Myocyte (in vitro differentiated cells): ENCODE measurements around the gene KCNQ2. TPM values are rescaled to one million over a fixed set of nuclear protein-coding genes. Genes with fewer than 3 reads are reported as not detected.
A peak's percentile ranks its signal among the peaks of the same experiment; 100 is the strongest.

Experiments used
- DNase-seq: peaks from one replicate; pipeline ENCODE4 v3.0.0-alpha.2; 2012; ENCODE audit warnings: low read depth
- total RNA-seq: library from RNA; depleted of rRNA; stranded (reverse); fragments of >200 nt; gene quantifications from 2 replicates; pipeline ENCODE4 v1.2.3, GENCODE V29; 2014

The KCNQ2 gene
- total RNA-seq, 1 donor from 2014 or later: not detected

DNA sequence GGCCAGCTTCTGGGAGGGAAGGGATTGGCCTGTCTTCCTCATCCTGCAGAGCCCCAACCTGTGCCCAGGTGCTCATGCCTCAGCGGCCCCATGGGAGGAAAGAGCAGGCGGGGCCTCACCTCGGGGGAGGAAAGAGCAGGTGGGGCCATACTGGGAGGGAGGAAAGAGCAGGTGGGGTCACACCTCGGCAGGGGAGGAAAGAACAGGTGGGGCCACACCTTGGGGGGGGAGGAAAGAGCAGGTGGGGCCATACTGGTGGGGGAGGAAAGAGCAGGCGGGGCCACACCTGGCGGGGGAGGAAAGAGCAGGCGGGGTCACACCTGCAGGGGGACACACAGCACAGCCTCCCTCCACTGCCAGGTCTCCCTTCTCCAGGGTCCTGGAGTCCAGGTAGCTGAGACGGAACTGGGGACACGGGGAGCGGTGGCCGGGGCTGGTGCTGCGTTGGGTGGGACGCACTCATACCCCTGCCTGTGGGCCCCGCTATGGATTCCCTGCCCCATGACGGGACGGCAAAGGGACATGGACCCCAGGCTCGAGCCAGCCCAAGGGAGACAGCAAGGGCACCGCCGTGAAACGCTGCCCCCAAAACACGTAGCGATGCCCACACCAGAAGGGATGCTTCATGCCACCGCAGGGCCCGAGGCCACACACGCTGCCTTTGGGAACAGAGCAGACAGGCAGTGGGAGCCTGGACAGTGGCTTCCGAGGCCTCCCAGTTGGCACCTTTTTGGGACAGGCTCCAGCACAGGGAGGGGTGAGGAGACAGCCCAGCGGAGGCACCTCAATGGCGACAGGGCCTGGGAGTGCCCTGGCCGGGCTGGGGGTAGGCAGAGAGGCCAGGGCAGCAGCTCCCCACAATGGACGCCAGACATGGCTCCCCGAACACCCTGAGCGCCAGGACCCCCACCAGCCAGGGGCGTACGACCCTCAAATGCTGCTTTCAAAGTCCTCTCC, 68.0 kb downstream of the KCNQ2 start:
- no peak for DNase-seq

DNA sequence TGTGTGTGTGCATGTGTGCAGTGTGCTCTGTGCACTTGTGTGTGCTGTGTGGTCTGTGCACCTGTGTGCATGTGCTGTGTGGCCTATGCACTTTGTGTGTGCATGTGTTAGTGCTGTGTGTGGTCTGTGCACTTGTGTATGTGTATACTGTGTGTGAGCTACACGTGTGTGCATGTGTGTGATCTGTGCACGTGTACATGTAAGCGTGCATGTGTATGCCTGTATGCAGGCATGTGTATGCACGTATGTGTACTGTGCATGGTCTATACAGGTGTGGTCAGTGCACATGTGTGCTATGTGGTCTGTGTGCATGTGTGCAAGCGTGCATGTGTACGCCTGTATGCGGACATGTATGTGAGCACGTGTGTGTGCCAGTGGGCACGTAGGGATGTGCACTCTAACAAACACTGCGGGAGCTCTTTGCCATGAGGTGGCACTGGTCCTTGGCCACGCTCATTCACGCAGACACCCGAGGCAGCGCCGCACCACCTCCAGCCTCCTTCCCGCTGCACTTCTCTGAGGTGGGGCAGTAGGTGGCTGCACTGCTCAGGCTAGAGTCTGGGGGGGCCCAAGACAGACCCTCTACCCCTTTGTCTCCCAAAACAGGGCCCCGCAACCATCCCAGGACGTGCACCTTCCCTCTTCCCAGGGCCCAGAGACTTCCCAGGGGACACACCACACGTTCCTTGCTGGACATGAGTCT, 68.9 kb downstream of the KCNQ2 start:
- no peak for DNase-seq

DNA sequence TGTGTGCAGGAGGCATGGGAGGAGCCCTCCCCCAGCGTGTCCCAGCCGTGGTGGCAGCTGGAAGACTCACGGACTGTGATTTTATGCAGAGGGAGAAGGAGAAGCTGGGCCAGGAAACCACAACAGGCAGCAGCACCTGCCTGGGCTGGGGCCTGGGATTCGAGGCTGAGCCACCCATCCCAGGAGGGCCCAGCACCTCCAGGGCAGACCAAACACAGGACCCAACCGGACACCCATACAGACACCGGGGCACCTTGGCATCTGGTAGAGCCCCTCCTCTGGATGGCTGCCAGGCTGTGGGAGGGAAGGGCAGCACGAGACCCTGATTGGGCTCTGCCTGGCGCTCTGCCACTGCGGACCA, 69.6 kb downstream of the KCNQ2 start:
- peak; percentile 43 for DNase-seq

DNA sequence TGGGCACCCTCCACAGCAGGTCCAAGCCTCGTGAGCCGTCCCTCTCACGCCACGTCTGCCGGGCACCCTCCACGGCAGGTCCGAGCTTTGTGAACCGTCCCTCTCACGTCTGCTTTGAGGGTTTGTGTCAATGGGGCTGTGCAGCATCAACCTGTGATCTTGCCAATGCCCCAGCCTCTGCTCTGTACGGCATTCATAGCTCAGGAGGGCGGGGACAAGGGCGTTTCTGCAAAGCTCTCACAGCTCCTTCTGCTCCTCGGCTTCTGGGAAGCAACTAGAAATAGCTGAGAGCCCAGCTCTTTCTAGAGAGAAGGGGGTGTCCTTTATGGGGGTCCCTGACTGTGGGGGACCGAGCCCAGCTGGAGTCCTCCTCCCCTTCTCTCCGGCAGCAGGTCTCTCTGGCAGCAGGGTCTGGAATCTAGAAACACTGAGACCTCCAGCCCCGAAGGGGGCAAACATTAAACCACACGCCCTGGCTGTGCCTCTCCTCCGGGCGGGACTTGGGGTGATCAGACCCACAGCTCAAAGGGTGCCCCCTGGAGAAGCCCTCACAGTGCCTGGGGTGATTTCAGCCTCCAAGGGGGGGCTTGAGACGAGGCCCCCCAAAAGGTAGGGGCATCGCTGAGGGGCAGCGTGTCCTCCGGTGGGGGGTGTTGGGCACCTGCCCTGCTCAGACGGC, 70.1 kb downstream of the KCNQ2 start:
- DNase-seq: no peak

DNA sequence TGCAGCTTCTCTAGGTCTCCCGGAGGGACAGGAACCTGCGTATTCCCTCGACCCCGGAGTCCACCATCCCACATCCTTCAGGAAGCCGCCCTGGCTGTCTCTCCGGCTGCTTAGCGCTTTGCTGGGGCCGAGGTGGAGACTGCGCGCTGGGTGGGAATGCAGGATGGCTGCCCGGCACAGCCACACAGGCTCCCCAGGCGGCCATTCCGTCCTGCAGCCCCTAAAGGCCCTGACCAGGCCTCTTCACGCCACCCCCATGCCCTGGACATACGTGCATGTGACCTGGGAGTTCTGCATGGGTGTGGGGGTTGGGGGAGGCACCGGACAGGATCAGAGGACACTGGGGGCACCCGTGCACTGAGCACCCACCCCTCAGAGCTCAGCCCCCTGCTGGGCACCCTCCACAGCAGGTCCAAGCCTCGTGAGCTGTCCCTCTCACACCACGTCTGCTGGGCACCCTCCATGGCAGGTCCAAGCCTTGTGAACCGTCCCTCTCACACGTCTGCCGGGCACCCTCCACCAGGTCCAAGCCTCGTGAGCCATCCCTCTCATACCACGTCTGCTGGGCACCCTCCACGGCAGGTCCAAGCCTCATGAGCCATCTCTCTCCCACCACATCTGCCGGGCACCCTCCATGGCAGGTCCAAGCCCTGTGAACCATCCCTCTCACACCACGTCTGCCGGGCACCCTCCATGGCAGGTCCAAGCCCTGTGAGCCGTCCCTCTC, 70.9 kb downstream of the KCNQ2 start:
- DNase-seq: no peak

GRCh38 chr20:63400486-63401210, 71.8 kb downstream of the KCNQ2 start:
- DNase-seq: no peak

DNA sequence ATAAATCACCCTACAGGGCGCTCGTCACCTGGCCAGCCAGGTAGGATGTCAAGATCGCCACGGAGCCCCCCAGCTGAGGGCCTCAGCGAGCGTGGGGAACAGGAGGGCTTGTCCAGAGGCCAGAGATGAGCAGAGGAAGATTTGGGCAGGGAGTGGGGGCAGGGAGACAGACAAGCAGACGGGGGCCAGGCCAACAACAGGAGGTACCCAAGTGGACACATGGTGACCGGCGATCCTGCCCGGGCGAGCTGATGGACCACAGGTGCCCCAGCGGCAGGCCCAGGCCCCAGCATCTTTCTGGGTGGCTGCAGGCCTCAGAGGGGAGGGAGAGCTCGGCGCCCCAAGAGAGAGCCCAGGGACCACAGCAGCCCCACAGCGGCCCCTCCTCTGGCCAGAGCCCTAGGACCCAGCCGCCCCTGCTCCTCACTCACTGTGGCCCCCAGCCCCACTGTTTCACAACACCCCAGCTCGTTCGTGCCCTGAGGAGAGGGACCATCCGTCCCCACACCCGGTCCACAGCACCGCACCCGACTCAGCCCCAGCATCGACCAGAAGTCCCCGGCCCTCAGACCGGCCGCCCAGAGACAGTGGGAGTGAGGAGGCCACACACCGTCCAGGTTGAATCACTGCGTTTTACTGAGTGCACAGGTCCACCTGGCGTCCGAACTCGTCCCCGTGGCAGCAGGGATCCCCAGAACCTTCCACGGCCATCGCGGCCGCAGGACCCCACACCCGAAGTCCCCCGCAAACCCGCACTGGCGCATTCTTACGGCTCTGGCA, 72.7 kb downstream of the KCNQ2 start:
- DNase-seq: no peak

GRCh38 chr20:63398744-63399514, 73.5 kb downstream of the KCNQ2 start:
- no peak for DNase-seq

GRCh38 chr20:63397946-63398450, 74.5 kb downstream of the KCNQ2 start:
- DNase-seq: no peak

- no peak for DNase-seq
These were observed 75.2 kb downstream of the KCNQ2 start for GRCh38 chr20:63397155-63397843.

- DNase-seq: no peak
These were observed 76.2 kb downstream of the KCNQ2 start for GRCh38 chr20:63396300-63396699.

DNA sequence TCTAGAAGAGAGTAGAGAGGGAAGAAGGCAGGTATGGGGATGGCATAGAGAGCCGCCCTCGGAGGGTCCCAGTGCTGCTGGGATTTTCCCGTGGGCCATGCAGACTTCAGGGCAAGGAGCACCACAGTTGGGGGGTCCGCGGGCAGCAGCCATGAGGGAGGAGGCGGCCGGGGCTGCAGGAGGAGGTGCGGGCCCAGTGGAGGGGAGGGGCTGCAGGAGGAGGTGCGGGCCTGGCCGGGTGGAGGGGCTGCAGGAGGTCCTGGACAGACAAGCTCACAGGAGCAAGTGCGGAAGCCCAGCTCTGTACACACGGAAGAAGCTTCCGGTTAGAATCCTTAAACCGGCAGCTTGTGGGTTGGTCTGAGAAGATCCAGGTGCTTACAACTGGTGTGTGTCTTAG, 76.7 kb downstream of the KCNQ2 start:
- DNase-seq: no peak

GRCh38 chr20:63394920-63395455, 77.5 kb downstream of the KCNQ2 start:
- DNase-seq: no peak

DNA sequence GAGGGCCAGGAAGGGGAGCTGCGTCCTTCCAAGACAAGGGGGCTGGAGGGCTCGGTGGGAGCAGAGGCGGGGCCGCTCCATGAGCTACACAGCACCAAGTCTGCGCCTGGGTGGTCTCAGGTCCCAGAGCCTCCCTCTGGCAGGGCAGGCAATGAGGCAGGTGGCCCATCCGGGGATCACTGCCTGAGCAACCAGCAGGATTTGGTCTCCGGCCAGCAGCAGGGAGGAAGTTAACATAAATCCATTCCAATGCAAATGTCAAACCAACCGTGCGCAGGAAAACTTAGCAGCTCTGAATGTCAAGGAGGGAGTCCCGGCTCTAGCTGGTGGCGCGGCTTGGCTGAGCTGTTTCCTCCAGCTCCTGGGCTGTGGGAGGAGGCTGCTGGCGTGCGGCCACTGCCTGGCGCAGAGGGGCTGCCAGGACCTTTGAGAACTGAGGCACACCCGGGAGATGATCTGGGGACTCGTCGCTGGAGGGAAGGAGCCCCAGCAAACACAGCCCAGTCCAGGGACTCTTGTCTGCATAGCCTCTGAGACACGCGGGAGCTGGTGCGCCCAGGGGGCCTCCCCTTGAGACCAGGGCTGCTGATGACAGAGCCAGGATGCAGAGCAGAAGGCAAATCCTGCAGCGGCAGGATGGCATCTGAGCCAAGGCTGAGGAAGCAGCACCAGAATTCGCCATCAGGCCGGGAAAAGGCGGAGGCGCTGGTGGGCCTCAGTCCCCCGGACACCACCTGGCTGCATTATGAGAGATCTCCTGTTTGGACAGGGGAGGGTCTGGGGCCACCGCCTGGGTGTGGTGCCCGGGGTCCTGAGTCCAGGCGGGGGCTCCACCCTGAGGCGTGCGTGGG, 78.2 kb downstream of the KCNQ2 start:
- DNase-seq: no peak

- no peak for DNase-seq
These were observed 78.9 kb downstream of the KCNQ2 start for GRCh38 chr20:63393566-63393965.

DNA sequence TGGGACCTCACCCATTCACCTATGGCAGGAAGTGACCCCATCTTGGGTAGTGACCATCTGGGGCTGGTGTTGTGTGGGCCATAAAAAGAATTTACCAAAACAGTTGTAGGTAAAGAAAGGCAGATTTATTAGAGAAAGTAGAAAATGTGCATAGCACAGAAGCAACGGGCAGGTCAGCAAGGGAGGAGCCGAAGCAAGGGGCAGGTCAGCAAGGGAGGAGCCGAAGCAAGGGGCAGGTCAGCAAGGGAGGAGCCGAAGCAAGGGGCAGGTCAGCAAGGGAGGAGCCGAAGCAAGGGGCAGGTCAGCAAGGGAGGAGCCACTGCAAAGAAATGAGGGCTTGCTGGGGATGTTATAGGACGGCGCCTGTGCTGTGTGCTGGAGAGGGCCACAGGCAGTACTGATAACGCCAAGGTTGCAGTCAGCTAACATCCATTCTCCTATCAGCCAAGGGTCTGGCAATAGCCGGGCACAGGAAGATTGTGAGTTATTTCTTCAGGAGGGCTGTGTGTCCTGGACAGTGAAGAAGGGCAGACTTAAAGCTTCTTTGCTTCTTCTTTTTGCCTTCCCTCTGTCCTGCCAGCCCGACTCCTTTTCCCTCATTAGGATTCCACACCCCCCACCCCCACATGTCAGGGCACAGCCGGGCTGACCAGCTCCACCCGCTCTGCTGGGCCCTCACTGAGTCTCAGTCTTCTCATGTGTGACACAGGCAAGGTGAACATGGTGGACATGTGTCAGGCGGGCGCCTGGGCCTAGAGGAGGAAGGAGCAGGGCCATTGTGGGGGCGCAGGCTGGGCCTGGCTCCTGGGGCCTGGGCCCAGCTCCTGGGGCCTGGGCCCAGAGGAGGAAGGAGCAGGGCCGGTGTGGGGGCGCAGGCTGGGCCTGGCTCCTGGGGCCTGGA, 79.7 kb downstream of the KCNQ2 start:
- DNase-seq: no peak
